AG09309 (cell line): ENCODE results near the gene MX2.

ENCODE experiments used
- DNase-seq: peaks from one replicate; pipeline ENCODE4 v3.0.0-alpha.2; 2010; ENCODE audit warnings: low read depth
- H3K4me3 ChIP-seq: 2 replicates; pipeline ENCODE4 v1.5.1; 2011; ENCODE audit warnings: mild to moderate bottlenecking, low read depth, low read length, moderate library complexity; ENCODE audit not compliant: control insufficient read depth
- CTCF ChIP-seq: IDR thresholded peaks from 2 replicates; pipeline ENCODE4 v1.5.1; 2011; ENCODE audit warnings: mild to moderate bottlenecking, low read depth, low read length, inconsistent platforms; ENCODE audit not compliant: insufficient read depth, control insufficient read depth; ENCODE audit errors: missing control alignments

Gene MX2

DNA sequence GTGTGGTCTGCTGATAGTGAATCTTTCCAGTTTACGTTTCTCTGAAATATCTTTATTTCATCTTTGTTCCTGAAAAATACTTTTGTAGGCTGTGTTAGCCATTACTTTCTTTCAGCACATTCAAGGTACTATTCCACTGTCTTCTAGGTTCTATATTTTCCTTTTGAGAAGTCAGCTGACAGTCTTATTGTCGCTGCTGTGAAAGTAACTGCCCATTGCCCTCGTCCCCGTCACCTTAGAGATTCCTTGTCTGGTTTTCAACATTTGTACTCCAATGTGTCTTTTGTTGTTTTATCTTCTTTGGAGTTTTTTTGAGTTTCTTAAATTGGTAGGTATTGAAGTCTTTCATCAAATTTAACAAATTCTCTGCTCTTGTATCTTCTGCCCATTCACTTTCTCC, 19.8 kb upstream of the MX2 start:
- H3K4me3 ChIP-seq = no peak overlapping the region
- no peak for TF ChIP-seq CTCF
- DNase-seq = no peak

DNA sequence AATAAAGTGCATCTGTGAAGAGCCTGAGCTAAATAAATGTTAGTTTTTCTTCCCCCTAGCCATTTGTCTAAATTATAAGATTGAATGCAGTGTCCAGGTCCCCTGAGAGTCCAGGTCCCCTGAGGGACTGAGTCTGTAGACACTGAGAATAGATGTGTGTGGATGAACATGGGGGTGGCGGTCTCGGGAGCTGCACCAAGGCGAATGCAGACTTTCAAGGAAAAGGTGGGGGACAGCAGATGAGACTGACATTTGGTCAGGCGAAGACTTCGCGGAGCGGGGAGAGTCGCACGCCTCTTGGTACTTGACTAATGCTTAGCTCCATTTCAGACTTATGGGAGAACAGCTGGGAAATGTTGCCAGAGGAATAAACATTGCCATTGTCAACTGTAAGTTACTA, 17.7 kb upstream of the MX2 start:
- no peak overlapping the region for H3K4me3 ChIP-seq
- no peak for DNase-seq
- no peak for TF ChIP-seq CTCF

- TF ChIP-seq CTCF = no peak
- no peak overlapping the region for H3K4me3 ChIP-seq
- no peak for DNase-seq
These were observed 16.5 kb upstream of the MX2 start for GRCh38 chr21:41345356-41345755.

- H3K4me3 ChIP-seq = no peak overlapping the region
- TF ChIP-seq CTCF = no peak
- DNase-seq = no peak
These were observed 15.7 kb upstream of the MX2 start for GRCh38 chr21:41345934-41346685.

DNA sequence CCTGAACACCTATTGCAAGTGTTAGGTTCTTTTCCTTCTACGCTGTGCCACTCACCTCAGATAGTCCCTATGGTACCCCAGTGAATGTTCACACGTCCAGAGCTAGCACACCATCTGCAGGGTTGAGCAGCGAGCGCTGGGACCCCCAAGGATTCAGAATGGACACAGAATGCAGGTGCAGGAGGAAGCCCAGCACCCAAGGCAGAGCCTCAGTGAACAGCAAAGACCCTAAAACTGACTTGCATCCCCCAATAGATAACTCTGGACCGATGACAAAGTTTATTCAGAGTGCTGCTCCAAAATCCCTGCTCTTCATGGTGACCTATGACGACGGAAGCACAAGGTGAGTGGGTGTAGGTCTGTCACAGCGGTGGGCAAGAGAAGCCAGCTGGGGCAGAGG, 15.1 kb upstream of the MX2 start:
- TF ChIP-seq CTCF = no peak
- no peak for DNase-seq
- no peak overlapping the region for H3K4me3 ChIP-seq

DNA sequence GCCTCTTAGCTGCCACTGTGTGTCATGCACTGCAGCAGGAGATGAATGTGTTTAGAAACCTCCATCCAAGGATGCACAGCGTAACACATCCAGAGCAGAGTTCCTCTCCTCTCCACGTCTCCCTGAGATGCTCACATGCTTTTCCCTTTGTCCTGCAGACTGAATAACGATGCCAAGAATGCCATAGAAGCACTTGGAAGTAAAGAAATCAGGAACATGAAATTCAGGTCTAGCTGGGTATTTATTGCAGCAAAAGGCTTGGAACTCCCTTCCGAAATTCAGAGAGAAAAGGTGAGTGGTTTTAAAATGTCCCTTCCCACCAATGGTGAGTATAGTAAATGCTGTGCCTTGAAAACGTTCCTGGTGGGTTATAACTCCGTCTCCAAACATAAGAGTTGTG, 13.4 kb upstream of the MX2 start:
- no peak for DNase-seq
- TF ChIP-seq CTCF = no peak

DNA sequence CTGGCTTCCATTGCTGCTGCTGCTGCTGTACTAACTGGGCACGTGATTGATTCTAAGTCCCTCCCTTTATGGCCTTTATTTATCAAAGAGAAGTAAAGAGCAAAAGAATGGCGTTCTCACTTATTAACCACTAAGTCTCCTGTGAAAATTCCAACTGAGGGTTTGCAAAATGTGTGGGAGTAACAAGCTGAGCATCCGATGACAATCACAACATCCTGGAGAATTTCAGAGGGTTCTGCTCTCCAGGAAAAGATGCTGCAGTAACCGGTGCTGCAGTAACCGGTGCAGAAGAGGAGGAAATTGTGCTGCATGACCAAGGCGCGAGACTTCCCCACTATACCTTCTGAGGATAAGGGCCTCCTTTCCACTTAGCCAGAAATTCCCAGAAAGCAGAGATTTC, 12.7 kb upstream of the MX2 start:
- no peak for TF ChIP-seq CTCF
- no peak overlapping the region for H3K4me3 ChIP-seq
- DNase-seq = no peak

More for the DNA sequence above, 13.4 kb upstream of the MX2 start:
- no peak overlapping the region for H3K4me3 ChIP-seq
